ENCODE measurements around the gene SAT1. TPM values are rescaled to one million over a fixed set of nuclear protein-coding genes. Genes with fewer than 3 reads are reported as not detected.

SAT1 gene
- total RNA-seq, 1 donor from 2014 or later: 108 TPM

- Mint-ChIP-seq H3K4me1 (peaks cover 51% of the 10 kb centered on the region), H3K9me3 (no peaks in the 10 kb centered on the region), H3K27ac (ENCODE audit: unreplicated experiment) (no peak overlapping the region), H3K4me3 (no peak overlapping the region), H3K27me3 (ENCODE audit: low read depth) (no peaks in the 10 kb centered on the region), H3K36me3 (ENCODE audit: low read depth) (no peaks in the 10 kb centered on the region)
- TF ChIP-seq CTCF (conservative IDR thresholded peaks at IDR 0.05): no peak
- DNase-seq (ENCODE audit: low read depth, low spot score): no peak
These were observed 16.6 kb downstream of the SAT1 start for GRCh38 chrX:23799469-23800065.

GRCh38 chrX:23802431-23802830, 19.5 kb downstream of the SAT1 start:
- Mint-ChIP-seq H3K36me3 (ENCODE audit: low read depth) (no peaks in the 10 kb centered on the region), H3K4me1 (peaks cover 36% of the 10 kb centered on the region), H3K9me3 (no peaks in the 10 kb centered on the region), H3K27me3 (ENCODE audit: low read depth) (no peaks in the 10 kb centered on the region), H3K27ac (ENCODE audit: unreplicated experiment) (no peak overlapping the region), H3K4me3 (no peak overlapping the region)
- no peak for TF ChIP-seq CTCF (conservative IDR thresholded peaks at IDR 0.05)
- no peak for DNase-seq (ENCODE audit: low read depth, low spot score)

GRCh38 chrX:23803931-23804381, 21.0 kb downstream of the SAT1 start:
- TF ChIP-seq CTCF (conservative IDR thresholded peaks at IDR 0.05): no peak
- Mint-ChIP-seq H3K27me3 (ENCODE audit: low read depth) (no peaks in the 10 kb centered on the region), H3K4me3 (no peak overlapping the region), H3K27ac (ENCODE audit: unreplicated experiment) (no peak overlapping the region), H3K36me3 (ENCODE audit: low read depth) (no peaks in the 10 kb centered on the region), H3K9me3 (no peaks in the 10 kb centered on the region), H3K4me1 (peaks cover 36% of the 10 kb centered on the region)
- no peak for DNase-seq (ENCODE audit: low read depth, low spot score)

GRCh38 chrX:23804578-23804977, 21.6 kb downstream of the SAT1 start:
- Mint-ChIP-seq H3K36me3 (ENCODE audit: low read depth) (no peaks in the 10 kb centered on the region), H3K27ac (ENCODE audit: unreplicated experiment) (no peak overlapping the region), H3K4me3 (no peak overlapping the region), H3K27me3 (ENCODE audit: low read depth) (no peaks in the 10 kb centered on the region), H3K9me3 (no peaks in the 10 kb centered on the region), H3K4me1 (peaks cover 32% of the 10 kb centered on the region)
- no peak for DNase-seq (ENCODE audit: low read depth, low spot score)
- no peak for TF ChIP-seq CTCF (conservative IDR thresholded peaks at IDR 0.05)

GRCh38 chrX:23805389-23805788, 22.4 kb downstream of the SAT1 start:
- H3K27me3 Mint-ChIP-seq (ENCODE audit: low read depth): no peaks in the 10 kb centered on the region
- no peak overlapping the region for H3K4me3 Mint-ChIP-seq
- no peak for DNase-seq (ENCODE audit: low read depth, low spot score)
- H3K36me3 Mint-ChIP-seq (ENCODE audit: low read depth): no peaks in the 10 kb centered on the region
- H3K4me1 Mint-ChIP-seq: peaks cover 32% of the 10 kb centered on the region
- H3K9me3 Mint-ChIP-seq: no peaks in the 10 kb centered on the region
- H3K27ac Mint-ChIP-seq (ENCODE audit: unreplicated experiment): no peak overlapping the region
- TF ChIP-seq CTCF (conservative IDR thresholded peaks at IDR 0.05): no peak

Measured in neural crest cell (in vitro differentiated cells).